Activated CD8-positive, alpha-beta memory T cell treated with anti-CD3 and anti-CD28 coated beads for 48 hours (primary cell): ENCODE data around the gene PRICKLE2.

Source experiments
- DNase-seq, 3 experiments: peaks; one replicate each; pipeline ENCODE4 v3.0.0-alpha.2; 2020; ENCODE audit warnings: low read depth in 2 of 3, low spot score in 2 of 3

The PRICKLE2 gene

DNA sequence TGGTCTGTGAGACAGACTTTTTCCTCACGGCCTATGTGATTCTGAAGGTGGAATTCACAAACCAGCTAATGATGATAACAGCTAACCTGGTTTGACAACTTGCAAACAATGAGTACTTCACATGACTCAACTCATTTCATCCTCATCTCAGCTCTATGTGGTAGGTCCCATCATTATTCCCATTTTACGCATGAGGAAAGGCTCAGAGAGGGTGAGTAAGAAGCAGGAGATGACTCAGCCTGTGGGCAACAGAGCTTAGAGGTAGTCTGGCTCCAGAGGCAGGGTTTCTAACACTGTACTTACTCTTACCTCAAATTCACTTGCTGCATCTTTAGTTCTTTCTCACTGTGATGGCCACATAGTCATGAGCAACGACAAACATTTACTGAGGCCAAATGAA is 176.1 kb downstream of the PRICKLE2 start:
- DNase-seq = no peak

DNA sequence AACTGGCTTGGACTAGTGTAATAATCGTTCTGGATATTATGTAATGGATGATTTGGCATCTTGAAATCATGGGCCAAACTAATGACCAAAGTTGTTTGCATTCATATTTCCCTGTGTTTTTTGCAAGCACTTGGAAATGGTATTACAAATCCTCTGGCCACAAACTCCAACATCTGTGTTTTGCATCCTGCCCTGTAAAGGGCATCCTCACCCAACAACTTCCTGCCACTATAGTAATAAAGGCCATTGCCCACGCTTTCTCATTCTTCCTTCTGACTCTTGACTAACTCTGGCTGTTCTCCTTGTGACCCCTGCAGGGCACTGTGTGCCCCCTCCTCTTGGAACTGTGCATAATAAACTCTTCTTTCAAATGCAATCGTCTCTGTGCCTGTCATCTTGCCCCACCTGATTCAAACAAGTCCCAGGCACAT is 176.6 kb downstream of the PRICKLE2 start:
- no peak for DNase-seq

DNA sequence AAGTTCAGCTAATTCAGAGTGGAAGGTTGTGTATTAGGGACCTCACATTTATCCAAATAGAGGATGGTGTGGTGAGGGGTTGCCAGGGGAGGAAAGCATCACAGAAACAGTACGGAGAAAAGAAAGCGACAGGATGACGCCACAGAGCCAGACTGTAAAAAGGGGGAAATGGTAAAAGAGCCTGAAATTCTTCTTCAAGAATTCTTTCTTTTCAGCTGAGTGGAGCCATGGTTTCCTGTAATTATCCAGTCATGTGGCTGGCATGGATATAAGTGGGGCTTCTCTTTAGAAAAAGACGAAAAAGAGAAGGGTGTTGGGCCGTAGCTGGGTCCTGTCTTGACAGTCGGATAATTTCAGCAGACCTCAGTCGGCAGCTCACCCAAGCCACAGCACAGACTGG is 177.5 kb downstream of the PRICKLE2 start:
- DNase-seq = no peak

DNA sequence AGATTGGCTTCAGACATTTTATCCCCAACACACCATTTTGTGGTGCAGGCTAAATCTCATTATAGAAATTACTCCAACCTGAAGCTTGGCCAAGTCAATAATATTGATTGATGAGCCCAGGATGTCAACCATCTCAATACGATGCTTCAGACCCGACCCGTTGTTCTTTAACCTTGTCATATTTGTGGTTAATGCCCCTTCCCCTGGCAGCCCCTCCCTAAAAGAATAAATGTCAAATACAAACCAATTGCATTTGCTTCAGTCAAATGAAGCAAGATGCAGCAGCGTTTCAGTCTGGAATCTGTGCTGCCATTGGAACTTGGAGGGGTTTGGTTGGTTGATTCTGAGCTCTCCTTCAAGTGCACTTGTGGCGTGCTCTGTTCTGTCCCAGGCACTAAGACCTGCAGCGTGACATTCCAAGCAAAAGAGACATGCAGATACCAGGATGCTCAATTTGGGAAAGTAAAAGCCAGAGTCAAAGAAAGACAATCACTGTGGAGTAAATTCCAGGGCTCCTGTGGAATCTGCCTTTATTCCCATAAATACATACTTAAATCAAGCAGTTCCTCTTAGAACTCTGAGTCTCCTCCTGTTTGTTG is 178.2 kb downstream of the PRICKLE2 start:
- no peak for DNase-seq

DNA sequence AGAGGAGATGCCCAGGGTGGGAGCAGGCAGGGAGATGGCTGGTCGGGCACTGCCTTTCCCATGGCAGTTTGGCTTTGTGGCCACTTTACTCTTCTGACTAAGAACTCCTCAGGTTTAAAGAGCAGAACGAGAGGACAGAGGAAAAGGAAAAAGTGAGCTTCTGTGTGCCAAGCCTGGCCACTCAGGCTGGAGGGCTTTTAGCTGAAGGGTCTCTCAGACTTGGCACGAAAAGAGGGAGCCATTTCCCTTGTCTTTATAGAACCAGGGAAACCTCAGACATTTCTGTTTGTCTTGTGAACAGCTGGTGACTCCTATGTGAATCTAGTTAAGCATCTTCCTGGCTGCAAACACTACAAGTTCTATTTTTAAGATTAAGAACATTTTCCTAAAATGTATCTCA is 178.7 kb downstream of the PRICKLE2 start:
- DNase-seq = no peak

DNA sequence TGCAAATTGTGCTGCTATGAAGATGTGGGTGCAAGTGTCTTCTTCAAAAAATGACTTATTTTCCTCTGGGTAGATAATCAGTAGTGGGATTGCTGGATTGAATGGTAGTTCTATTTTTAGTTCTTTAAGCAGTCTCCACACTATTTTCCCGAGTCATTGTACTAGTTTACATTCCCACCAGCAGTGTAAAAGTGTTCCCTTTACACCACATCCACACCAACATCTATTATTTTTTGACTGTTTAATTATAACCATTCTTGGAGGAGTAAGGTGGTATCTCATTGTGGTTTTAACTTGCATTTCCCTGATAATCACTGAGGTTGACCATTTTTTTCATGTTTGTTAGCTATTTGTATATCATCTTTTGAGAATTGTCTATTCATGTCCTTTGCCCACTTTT is 182.3 kb downstream of the PRICKLE2 start:
- no peak for DNase-seq
